Hypothalamus (tissue), 51 donors: ENCODE data around the gene MYO3A.
"Not testable (repeated sequence)": the region's sequence is repeated elsewhere in the genome, so short reads cannot be mapped to it uniquely, and the experiment has no call there.

Experiments used
- DNase-seq, 51 donors: peaks; one replicate each; lab custom pipeline; 2025; lab: John Stamatoyannopoulos, UW

Gene MYO3A

DNA sequence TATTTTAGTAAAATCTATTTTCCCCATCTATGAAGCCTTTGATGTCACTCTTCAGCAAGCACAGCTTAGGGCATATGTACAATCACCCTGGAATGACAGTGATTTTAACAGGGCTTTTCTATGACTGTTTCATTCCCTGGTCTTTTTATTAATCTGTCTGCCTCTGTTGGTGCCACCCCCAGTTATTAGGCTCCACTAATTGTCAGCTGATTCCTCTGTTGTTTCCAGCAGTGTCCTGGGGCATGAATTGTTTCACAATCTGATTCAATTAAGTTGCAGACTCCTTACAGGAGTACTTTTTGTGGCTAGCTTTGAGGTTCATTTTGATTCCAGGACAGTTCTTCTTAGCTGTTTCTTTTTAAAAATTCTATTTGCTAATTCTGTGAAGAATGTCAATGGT is 38.6 kb downstream of the MYO3A start:
- DNase-seq, result no peak

DNA sequence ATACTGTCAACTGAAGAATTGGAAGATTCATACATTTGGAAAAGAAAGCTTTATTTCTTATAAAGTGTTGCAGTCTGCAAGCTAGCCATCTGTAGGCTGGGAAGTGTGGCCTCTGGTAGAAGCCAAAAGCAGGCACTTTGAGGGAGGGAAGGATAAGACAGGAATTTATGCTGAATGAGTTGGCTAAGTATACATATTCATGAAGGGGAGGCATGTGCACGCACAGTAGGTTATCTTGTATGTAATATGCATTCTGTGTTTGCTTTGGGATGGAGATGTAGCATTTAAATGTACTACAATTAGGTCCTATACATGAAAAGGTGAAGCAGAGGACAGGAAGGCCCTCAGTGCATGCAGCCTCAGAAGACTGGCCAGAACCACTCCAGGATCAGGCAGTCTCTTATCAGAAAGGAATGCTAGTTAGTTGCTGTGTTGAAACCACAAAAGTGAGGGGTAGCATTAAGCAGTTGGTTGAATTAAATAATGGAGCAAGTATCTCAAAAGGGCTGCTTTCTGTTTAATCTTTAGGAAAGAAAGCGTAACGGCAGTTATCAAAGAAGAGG is 40.9 kb downstream of the MYO3A start:
- no peak for DNase-seq

DNA sequence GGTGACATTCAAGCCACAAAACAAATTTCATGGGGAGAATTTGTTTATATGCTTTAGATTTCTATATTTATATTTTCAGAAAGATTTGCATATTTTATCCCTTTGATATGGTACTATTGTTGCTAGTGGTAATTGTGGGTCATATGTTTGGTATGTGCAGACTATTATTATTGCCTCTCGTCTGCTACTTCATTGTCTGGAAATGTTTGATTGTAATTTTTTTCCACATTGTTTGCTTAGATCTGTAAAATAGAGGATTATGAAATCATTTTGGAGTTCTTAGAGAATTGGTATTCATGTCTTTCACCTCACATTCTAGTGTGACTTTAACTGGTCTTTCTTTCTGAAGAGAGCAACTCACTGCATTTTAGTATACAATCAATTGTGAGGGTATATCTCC is 44.7 kb downstream of the MYO3A start:
- no peak for DNase-seq

DNA sequence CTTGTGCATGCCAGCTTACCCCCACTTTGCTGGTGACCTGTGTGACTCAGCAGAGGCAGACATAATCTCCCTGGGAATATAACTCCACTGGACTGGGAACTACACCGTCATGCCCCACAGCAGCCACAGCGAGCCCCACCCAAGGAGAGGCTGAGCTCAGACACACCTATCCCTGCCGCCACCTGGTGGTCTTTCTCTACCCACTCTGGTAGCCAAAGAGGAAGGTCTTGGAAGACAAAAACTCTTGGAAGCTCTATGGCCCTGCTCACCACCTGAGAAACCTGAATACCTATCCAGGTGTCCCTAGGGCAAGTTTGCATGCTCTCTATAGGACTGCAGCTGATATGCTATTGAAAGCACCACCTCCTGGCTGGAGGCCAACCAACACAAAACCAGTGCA is 48.1 kb downstream of the MYO3A start:
- no peak for DNase-seq

DNA sequence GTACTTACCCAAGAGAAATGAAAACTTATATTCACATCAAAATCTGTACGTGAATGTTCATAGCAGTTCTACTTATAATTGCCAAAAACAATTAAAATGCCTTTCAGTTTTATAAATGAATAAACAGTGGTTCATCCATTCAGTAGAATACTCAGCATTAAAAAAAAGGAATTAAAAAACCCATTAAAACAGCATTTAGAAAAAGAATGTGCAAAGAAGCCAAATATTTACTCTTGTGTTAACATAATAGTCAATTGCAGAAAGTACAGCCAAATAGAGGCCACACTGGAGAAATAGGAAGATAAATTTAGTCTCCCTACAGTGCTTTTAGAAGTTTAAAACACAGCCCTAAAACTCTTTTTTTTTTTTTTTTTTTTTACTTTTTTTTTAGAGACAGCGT is 54.6 kb downstream of the MYO3A start:
- DNase-seq, result no peak

DNA sequence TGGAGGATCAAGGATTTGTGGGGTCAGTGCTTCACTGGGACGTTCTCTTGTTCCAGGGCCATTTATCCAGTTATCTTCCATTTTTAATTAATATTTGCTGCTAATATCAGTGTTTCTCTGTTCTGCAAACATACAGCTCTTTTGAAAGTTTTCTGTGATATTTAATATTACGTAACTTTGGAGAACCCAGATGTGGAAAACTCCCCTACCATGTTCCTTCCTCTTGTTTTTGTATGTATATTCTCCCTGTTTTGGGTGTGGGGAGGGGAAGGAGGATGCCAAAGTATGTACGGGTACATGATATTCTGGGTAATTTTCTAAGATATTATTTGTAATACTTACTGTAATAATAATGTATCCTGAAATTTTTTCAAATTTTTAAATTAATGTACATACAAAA is 55.9 kb downstream of the MYO3A start:
- DNase-seq, result no peak

DNA sequence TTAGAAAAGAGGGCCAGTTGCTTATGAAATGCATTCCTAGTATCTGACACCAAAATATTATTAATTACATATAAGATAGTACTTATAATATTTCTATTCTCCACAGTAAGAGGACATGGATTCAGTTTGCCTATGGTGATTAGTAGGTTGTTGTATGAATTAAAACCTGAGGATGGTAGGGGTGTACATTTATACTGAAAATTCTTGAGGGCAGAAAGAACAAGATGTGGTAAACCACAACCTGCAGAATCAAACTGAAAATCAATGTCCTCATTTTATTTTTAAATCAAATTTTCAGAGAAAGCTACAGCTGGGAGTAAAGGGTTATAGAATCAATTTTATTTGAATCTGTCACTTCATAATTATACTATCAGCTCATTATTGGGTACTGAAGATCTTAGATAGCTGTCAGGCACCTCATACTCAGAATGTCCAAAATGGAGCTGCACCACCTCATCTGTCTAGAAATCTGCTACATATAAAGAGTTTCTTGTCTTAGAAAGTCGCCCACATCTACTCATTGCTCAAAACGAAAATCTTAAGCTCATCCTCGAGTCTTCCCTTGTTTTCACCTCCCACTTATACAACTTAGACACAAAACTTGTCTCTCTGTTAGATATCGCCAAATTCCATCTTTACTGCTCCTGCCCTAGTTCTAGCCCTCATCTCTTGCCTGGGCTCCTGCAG is 65.4 kb downstream of the MYO3A start:
- peak in 1 of 51 donors; percentile 2 for DNase-seq

DNA sequence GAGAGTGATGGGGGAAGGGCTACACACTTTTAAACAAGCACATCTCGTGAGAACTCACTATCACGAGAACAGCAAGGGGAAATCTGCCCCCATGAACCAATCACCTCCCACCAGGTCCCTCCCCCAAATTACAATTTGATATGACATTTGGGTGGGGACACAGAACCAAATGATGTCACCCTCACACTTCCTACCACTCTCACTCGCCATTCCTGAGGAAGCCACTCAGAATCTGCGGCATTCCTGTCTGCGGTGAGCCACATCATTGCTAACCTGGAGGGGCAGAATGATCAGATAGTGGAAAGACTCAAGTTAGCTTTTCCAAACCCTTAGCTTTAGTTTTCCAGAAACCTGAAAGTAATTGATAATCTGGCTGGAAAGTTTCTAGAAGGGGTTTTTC is 66.9 kb downstream of the MYO3A start:
- DNase-seq, result no peak

DNA sequence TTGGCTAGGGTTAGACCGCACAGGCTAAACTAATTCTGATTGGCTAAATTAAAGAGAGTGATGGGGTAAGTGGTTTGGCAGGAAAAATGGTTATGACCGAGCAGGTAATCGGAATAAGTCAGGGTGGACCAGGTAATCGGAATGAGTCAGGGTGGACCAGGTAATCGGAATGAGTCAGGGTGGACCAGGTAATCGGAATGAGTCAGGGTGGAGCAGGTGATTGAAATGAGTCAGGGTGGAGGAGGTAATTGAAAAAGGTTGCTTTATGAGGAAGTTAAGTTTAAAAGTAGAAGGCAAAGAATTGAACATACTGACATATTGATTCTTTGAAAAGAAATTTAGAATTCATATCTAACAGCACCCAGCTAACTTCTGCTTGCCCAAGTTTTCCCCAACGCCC is 68.4 kb downstream of the MYO3A start:
- not testable (repeated sequence) for DNase-seq

DNA sequence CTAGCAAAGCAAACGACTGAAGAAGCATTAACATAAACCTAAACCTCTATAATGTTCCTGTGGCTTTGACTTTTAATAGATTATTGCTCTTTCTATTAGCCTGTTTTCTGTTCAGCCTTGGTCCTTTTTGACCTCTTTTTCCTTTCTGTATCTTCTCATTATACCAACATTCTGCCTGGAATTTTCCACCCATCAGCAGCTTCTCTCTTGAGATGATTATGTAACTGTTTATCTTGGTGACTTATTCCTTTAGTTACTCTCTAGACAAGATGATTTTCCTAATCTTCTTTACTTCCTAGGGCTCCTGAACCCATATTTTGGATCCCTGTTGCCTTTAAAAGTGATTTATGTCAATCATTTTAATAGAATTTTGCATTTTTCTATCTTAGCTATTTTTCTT is 81.1 kb downstream of the MYO3A start:
- no peak for DNase-seq

DNA sequence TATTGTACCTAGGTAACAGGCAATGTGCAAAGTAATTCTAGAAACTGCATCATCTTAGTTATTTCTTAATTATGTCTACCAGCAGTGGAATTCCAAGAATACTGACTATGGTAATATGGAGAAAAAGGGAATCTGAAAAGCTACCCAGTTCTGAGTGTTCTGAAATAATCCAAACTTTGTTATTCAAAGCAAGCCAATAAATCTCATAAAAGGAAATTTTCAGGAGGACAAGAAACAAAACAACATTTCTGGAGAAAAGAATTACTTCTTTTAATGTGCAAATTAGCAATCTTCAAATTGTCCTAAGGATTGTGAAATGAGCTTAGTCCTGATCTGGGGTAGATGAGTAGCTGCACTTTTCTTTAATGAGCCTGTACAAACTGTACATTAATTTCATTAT is 88.8 kb downstream of the MYO3A start:
- no peak for DNase-seq

DNA sequence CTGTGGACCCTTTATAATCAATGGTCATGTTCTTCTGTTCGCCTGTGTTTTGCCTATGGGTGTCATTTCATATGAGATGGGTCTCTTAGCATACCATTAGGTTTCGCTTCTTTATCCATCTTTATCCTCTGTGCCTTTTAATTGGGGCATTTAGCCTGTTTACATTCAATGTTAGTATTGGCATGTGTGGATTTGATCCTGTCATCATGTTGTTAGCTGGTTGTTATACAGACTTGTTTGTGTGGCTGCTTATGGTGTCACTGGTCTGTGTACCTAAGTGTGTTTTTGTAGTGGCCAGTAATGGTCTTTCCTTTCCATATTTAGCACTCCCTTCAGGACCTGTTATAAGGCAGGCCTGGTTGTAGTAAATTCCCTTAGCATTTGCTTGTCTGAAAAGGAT is 90.3 kb downstream of the MYO3A start:
- DNase-seq, result no peak

DNA sequence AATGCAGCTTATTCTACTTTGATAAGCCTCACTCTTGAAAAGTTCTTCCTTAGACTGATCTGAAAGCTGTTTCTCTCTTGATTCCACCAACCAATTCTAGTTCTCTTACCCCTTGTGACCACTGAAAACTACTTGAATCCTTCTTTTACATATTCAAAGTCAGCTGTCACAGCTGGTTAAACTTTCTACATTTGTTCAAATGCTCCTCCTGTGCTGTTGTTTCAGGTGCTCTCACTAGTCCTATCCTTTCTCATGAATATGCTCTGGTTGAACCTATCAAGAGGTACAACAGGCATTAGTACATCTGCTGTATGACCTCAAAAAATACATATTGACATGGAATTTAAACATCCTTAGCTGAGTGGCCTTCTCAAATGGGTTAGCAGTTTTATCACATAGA is 91.5 kb downstream of the MYO3A start:
- no peak for DNase-seq

DNA sequence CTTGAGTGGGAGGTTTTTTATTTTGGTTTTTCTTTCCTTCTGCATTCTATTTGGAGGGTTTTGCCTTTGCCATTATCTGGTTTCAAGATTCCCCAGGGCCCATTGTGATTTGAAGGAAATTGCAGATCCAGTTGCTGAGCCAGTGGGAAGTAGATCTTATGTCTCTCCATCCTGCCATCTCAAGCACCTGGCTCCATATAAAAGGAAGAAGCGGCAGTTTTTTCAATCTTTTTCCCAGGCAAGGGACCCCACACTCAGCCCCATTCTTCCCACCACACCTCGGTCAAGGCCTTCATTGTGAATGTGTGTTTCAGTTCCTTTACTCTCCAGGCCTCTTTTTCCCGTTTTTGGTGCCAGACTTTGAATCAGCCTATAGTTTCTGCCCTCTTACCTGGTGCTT is 95.8 kb downstream of the MYO3A start:
- DNase-seq, result no peak

DNA sequence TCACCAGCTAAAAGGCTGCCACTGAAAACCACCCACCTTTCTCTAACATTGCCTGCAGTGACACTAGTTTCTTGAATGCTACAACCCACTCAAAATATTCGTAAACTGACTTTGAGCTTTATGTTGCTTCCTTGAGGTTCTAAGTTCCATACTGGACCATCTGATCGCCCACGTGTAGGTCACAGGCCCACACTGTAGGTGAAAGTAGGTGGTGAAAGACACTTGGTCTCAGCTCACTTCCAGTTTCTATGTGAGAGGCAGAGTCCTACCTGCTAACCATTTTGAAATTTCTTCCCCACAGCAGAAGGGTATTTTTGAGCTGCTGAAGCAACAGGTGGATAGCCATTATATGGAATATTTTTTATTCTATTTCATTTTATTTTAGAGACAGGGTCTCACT is 97.3 kb downstream of the MYO3A start:
- DNase-seq, result no peak

DNA sequence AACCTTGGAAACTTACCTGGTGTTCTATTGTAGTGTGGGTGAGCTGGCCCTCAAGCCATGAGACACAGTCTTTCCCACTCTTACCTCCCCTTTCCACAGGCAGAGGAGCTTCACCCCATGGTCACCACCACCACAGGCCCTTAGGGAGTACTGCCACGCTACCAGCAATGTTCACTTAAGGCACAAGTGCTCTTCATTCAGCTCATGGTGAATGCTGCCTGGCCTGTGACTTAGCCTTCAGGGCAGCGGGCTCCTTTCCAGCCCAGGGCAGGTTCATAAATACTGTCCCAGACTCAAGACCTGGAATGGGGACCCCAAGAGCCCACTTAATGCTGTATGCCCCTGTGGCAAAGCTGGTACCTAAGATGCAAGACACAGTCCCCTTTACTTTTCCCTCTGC is 109.4 kb downstream of the MYO3A start:
- DNase-seq, result no peak

DNA sequence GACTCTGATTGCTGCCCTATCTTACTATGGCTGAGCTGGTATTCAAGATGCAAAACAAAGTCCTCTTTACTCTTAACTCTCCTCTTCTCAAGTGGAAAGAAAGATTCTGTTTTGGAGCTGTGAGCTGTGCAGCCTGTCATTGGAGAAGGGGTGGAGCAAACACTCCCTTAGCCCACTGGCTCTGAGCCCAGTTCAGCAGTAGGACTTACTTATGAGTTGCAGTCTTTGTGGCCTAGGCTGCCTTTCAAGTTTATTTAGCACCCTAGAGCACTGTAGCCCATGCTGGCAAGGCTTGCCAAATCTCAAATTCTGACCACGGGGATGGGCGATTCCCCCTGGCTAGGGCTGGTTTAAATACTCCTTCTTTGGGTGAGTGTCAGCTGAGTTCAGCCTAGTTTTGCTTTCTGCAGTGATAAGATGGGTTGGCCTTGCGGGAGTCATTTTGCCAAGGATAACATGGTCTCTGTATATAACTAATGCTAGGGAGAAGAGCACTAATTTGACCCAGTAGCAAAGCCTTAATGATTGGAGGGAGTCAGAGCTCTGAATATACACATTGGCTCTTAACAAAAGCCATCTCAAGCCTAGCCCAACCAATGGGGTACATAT is 110.2 kb downstream of the MYO3A start:
- peak in 2 of 51 donors; percentile 0 to 1 for DNase-seq

DNA sequence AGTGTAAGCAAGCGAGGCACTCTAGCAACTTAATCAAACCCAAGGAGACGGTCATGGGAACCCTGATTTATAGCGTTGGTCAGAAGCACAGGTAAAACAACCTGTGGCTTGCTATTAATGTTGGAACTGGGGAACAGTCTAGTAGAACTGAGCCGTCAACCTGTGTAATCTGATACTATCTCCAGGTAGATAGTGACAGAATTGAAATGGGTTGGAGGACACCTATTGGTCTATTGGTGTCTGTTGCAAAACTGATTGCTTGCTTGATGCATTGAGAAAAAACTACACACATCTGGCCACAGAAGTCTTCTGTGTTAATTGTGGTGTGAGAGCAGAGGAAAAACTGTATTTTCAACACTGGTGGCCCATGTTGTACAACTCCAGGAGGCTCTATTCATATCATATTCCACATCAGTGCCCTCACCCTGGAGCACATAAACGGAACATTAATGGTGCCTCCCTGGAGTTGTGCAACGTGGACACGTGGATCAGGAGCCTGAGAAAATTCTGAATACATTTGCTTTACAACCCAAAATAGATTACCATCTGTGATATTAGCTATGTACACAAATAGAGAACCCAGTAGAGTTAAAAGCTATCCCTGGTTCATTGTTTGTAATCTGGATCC is 112.2 kb downstream of the MYO3A start:
- DNase-seq, result no peak

DNA sequence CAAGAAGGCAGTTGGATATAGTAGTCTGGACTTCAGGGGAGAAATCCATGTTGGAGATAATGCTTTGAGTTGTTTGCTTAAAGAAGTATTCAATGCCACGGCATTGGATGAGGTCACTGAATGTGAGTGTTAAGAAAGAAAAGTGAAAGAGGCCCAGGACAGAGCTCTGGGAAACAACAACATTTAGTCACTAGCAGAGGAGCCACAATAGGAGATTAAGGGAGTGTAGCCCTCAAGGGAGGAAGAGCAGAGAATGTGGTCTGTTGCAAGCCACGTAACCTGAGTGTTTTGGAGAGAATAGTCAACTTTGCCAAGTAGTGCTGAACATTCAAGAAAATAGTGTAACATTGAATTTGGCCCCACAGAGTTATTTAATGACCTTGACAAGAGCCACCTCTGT is 114.7 kb downstream of the MYO3A start:
- no peak for DNase-seq

DNA sequence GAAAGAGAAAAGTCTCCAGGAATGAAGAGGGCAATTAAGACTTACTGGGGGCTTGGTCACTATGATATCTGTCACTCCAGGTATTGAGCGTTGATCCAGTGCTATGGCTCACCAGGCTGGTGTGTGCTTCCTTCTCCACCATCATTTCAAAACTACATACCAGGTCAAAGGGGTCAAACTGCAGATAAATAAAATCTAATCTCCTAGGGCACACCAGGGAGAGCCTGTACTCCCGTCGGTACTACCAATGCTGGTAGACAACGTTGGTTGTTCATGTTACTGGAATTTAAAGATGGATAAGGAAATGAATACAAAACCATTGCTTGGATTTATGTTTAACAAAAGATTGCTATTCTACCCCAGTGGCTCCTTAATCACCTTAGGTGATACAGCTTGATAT is 118.3 kb downstream of the MYO3A start:
- no peak for DNase-seq

DNA sequence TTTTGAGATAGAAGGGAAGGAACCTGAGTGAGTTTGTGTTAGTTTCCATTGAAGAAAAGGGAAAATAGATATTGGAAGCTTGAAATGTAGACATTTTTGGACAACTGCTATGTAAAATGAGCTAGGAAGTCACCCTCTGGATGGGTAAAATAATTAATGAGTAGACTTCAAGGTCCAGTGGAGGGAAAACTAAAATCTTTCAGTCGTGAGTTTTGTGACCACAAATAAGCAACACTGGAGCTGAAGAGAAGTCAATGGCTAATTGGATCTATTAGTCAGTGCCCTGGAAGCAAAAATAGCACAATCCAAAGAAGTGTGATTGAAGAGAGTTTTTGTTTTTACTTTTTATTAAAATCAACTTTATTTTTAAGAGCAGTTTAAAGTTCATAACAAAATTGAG is 123.4 kb downstream of the MYO3A start:
- DNase-seq, result no peak

DNA sequence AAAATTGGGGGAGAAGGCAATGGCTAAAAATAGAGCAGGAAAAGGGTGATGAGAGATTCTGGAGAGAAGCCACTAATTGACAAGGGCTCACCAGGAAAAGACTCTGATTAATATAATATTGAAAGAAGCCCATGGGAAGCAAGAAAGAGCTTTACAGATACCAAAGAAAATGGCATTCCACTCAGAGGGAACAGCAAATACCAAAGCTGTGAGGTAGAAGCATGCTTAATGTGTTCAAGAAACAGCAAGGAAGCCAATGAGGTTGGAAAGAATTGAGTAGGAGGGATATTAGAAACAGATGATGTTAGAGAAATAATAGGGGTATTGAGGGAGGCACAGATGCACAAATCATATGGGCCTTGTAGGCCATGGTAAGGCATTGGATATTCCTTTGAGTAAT is 130.1 kb downstream of the MYO3A start:
- DNase-seq, result no peak
